ENCODE results near the gene NPR1. TPM values are rescaled to one million over a fixed set of nuclear protein-coding genes. Genes with fewer than 3 reads are reported as not detected.

NPR1 gene
- total RNA-seq, 1 experiment from 2014 or later, result not detected

DNA sequence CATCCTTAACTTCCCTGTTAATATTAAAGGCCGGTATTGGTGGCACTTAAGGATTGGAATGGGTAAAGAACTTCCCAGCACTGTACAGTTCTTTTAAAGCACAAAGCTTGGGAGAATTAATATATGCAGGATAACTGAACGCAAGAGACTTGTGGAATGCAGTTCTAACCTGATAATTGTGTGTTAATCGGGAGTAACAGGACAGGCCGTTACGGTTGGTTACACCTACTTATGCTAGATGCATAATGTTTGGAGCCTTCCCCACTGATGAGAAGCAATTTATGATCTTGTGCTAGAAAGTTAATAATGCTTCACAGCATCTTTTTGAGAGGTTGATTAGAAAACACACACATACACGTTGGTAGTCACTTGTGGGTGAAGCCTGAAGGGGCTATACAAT is 37.6 kb upstream of the NPR1 start:
- peaks cover 100% of the 10 kb centered on the region for H3K36me3 Mint-ChIP-seq (ENCODE audit: insufficient read depth, unreplicated experiment)
- H3K27me3 Mint-ChIP-seq (ENCODE audit: insufficient read depth, unreplicated experiment), result no peaks in the 10 kb centered on the region
- H3K9me3 Mint-ChIP-seq (ENCODE audit: unreplicated experiment), result no peaks in the 10 kb centered on the region
- DNase-seq (ENCODE audit: unreplicated experiment), result no peak
- BruUV-seq (replicated peaks), result no TSS peak
- CTCF ChIA-PET, result interaction anchor here (0.6 to 4.6 kb wide), 4 partner anchors 12 to 1393 kb away, joined by 3 to 23 read pairs (median 4); no protein-coding TSS in a partner anchor
- no peak for TF ChIP-seq CTCF (IDR thresholded peaks at IDR 0.05; ENCODE audit: unreplicated experiment)
- POLR2A ChIA-PET, result interaction anchor here (2.6 to 46.1 kb wide), 3 partner anchors 9 to 25 kb away, joined by 10 to 1272 read pairs (median 66); partner anchors contain the start of genes S100A1, S100A13, S100A14 and S100A16
- H3K4me3 Mint-ChIP-seq (ENCODE audit: unreplicated experiment), result no peak overlapping the region
- intact Hi-C loops (cut with micrococcal nuclease), result no loop called here
- H3K27ac Mint-ChIP-seq (ENCODE audit: low read depth, unreplicated experiment), result peak overlapping the region; percentile 26
- H3K4me1 Mint-ChIP-seq (ENCODE audit: insufficient read depth, unreplicated experiment), result peaks cover 33% of the 10 kb centered on the region

GRCh38 chr1:153642161-153642560 is 36.3 kb upstream of the NPR1 start:
- no peak for DNase-seq (ENCODE audit: unreplicated experiment)
- Mint-ChIP-seq H3K36me3 (ENCODE audit: insufficient read depth, unreplicated experiment) (peaks cover 100% of the 10 kb centered on the region), H3K9me3 (ENCODE audit: unreplicated experiment) (no peaks in the 10 kb centered on the region), H3K27ac (ENCODE audit: low read depth, unreplicated experiment) (peak overlapping the region; percentile 26), H3K4me1 (ENCODE audit: insufficient read depth, unreplicated experiment) (peaks cover 28% of the 10 kb centered on the region), H3K4me3 (ENCODE audit: unreplicated experiment) (no peak overlapping the region), H3K27me3 (ENCODE audit: insufficient read depth, unreplicated experiment) (no peaks in the 10 kb centered on the region)
- TF ChIP-seq CTCF (IDR thresholded peaks at IDR 0.05; ENCODE audit: unreplicated experiment), result no peak
- intact Hi-C loops (cut with micrococcal nuclease), result no loop called here
- ChIA-PET CTCF (no interaction called here), POLR2A (interaction anchor here (0.5 to 46.1 kb wide), 6 partner anchors 8 to 93 kb away, joined by 3 to 1272 read pairs (median 38); partner anchors contain the start of genes CHTOP, S100A1, S100A13 and S100A14)
- no TSS peak for BruUV-seq (replicated peaks)

- intact Hi-C loops (cut with micrococcal nuclease), result no loop called here
- no TSS peak for BruUV-seq (replicated peaks)
- no peak overlapping the region for H3K27ac Mint-ChIP-seq (ENCODE audit: low read depth, unreplicated experiment)
- H3K4me3 Mint-ChIP-seq (ENCODE audit: unreplicated experiment), result no peak overlapping the region
- POLR2A ChIA-PET, result interaction anchor here (0.5 to 46.1 kb wide), 6 partner anchors 8 to 132 kb away, joined by 3 to 1272 read pairs (median 11); partner anchors contain the start of genes CHTOP, S100A1, S100A13 and S100A14
- CTCF ChIA-PET, result interaction anchor here (0.6 to 2.7 kb wide), 6 partner anchors 10 to 132 kb away, joined by 3 to 14 read pairs (median 6); no protein-coding TSS in a partner anchor
- no peak for TF ChIP-seq CTCF (IDR thresholded peaks at IDR 0.05; ENCODE audit: unreplicated experiment)
- no peaks in the 10 kb centered on the region for H3K9me3 Mint-ChIP-seq (ENCODE audit: unreplicated experiment)
- DNase-seq (ENCODE audit: unreplicated experiment), result no peak
- H3K4me1 Mint-ChIP-seq (ENCODE audit: insufficient read depth, unreplicated experiment), result peaks cover 21% of the 10 kb centered on the region
- no peaks in the 10 kb centered on the region for H3K27me3 Mint-ChIP-seq (ENCODE audit: insufficient read depth, unreplicated experiment)
- H3K36me3 Mint-ChIP-seq (ENCODE audit: insufficient read depth, unreplicated experiment), result peaks cover 96% of the 10 kb centered on the region
Measured at GRCh38 chr1:153643100-153643499, 35.4 kb upstream of the NPR1 start.

DNA sequence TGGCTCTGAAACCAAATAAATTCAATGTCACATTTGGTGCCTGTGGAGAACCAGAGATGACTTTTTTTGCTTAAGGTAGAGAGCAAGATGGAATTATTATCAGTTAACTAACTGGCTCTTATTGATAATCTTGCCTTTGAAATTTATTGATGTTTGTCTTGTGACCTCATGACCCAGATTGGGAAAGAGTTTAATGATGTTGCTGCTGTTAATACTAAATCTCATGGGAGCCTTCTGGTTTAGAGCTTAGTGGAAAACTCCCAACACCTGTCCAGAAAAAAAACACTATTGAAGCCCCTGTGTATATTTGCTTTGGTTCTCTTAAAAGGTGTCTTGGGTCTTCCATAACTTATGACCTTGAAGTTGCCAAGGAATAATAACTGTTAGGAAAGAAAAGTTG is 34.7 kb upstream of the NPR1 start:
- TF ChIP-seq CTCF (IDR thresholded peaks at IDR 0.05; ENCODE audit: unreplicated experiment), result no peak
- H3K36me3 Mint-ChIP-seq (ENCODE audit: insufficient read depth, unreplicated experiment), result peaks cover 90% of the 10 kb centered on the region
- H3K9me3 Mint-ChIP-seq (ENCODE audit: unreplicated experiment), result no peaks in the 10 kb centered on the region
- H3K4me1 Mint-ChIP-seq (ENCODE audit: insufficient read depth, unreplicated experiment), result peaks cover 21% of the 10 kb centered on the region
- intact Hi-C loops (cut with micrococcal nuclease), result no loop called here
- no TSS peak for BruUV-seq (replicated peaks)
- CTCF ChIA-PET, result interaction anchor here (0.6 to 2.7 kb wide), 11 partner anchors 9 to 1595 kb away, joined by 3 to 14 read pairs (median 4); partner anchors contain the start of genes CHTOP, S100A1 and S100A13
- POLR2A ChIA-PET, result interaction anchor here (0.7 to 46.1 kb wide), 8 partner anchors 9 to 347 kb away, joined by 3 to 1272 read pairs (median 6); partner anchors contain the start of genes CHTOP, JTB, RPS27 and S100A1
- H3K27ac Mint-ChIP-seq (ENCODE audit: low read depth, unreplicated experiment), result no peak overlapping the region
- no peak for DNase-seq (ENCODE audit: unreplicated experiment)
- no peaks in the 10 kb centered on the region for H3K27me3 Mint-ChIP-seq (ENCODE audit: insufficient read depth, unreplicated experiment)
- no peak overlapping the region for H3K4me3 Mint-ChIP-seq (ENCODE audit: unreplicated experiment)

All from MCF 10A (cell line).